Stimulated activated CD4-positive, alpha-beta T cell treated with anti-CD3 and anti-CD28 coated beads, Interleukin-15, amount 100 ng/mL, for 24 hours (primary cell): ENCODE results near the gene TRIP4.
A peak's percentile ranks its signal among the peaks of the same experiment; 100 is the strongest.
"Not testable (repeated sequence)": the region's sequence is repeated elsewhere in the genome, so short reads cannot be mapped to it uniquely, and the experiment has no call there.

ENCODE experiments used
- DNase-seq: peaks from one replicate; pipeline ENCODE4 v3.0.0-alpha.2; 2020

TRIP4 gene

DNA sequence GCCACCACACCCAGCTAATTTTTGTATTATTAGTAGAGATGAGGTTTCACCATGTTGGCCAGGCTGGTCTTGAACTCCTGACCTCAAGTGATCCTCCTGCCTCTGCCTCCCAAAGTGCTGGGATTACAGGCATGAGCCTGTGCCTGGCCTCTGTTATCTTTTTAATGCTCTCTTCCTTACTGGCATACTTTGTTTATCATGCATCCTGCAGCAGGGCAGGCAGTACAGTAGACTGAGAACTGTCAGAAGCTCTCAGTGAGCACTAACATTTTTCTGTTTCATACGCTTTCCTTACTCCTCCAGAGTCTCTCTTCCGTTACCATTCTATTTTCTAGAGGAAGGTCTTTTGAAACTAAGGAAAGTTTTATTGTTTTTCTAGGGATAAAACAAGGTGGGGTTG is 108.3 kb downstream of the TRIP4 start:
- not testable (repeated sequence) for DNase-seq

DNA sequence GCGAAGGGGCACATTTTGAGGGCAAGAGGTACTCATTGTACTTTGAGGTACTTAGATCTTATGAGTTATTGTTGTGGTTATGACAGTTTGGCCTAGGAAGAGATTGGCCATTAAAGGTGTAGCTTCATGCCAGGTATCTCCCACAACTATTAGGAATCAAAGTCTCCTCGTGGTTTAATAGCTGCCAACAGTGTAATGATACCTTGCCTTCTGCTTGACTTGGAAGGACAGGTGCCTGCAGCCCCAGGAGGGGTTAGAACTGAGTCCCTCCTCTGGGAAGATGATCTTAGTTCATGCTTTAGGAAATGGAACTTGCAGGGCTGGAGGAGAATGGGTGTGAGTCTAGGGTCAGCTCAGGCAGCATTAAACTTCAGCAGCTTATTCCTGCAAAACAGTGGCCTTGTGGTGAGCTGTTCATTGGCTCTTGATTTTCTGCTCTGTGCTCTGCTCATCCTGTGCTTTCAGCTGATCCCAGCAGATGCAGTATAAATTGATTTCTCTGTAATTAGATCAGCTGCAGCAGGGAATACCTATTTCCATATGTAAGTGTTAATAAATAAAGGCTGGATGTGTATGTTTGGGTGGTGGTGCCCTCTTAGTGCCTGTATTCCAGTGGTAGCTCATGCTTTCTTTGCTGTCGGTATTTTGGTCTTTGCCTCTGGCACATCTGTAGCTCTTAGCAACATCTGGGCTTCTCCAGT is 113.2 kb downstream of the TRIP4 start:
- no peak for DNase-seq

DNA sequence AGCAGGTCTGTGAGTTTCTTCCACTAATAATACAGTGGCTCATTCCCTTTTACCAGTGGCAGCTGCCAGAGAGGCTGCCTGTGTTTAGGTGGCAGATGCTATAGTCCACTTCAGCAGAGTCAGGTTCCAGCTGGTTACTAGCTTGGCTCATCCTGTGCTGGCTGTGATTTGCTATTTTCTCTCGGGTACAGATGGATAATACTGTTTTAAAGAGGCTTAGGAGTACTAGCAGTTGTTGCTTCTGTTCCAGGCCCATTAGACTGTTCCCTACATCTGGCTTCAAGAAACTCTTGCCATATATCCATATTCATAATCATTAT is 113.7 kb downstream of the TRIP4 start:
- no peak for DNase-seq

DNA sequence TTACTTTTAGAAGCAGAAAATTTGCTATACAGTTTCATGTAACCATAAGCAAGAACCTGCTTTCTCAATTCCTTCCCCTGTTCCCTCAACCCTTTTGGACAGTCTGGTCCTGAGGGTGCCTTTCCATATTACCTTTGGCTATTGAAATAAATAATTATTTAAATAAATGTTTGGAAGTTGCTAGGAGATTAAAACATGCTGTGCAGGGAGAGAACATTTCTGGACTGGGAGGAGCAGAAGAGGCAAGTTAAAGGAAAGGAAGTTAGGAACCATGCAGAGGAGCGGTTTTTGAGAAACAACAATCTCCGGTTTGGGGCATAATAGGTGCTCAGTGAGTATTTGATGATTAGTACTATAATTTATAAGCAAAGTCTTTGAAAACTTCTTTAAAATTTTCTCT is 114.5 kb downstream of the TRIP4 start:
- DNase-seq, result no peak

DNA sequence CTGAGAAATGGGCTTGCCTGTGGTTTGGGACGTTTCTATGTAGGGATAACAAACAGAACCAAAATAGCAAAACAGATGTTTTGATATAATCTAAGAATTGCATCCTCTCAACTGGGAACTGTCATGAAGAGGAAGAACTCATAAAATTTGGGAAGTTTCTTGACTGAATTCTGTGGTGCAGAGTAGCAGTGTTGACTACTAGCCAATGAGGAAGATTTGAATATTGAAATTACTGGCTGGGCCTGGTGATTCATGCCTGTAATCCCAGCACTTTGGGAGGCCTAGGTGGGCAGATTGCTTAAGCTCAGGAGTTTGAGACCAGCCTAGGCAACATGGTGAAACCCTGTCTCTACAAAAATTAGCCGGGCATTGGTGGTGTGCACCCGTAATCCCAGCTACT is 114.9 kb downstream of the TRIP4 start:
- peak; percentile 13 for DNase-seq

DNA sequence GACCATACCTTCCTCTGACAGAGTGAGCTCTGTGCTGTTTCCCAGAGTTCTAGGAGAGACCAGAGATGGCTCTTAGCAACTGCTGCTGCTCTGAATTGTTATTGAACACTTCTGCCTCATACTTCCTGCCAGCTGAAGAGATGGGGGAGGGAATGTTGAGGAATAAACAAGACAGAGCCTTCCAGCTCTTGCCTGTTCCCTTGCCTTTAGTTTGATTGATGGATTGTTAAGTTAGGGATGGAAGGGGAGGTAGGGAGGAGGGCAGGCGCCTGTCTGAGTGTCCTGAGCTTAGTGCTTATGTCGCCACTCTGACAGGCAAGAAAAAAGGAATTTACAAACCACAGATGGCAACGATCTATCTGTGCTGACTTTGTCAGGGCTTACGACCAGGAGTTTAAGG is 115.6 kb downstream of the TRIP4 start:
- no peak for DNase-seq

DNA sequence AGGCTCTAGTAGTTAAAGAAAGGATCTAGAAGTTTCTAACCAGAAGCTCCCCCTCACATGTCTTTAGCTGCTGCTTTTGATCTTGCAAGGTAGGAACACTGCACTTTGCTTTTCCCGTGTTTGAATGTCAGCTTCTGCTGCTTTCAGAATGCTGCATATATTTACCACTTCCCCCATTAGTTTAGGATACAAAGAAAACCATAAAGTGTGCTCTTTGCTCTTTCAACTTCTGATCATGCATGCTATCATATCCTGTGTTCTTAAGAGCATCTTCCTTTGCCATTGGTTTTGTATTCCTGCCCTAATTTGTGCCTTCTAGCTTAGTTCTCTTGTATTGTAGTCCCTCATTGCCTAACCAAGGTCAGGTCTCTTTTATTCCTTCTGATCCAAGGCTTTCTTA is 116.0 kb downstream of the TRIP4 start:
- no peak for DNase-seq
